Measurements from ENCODE around the gene PLEKHA8.

- TF ChIP-seq, protein P1, sequence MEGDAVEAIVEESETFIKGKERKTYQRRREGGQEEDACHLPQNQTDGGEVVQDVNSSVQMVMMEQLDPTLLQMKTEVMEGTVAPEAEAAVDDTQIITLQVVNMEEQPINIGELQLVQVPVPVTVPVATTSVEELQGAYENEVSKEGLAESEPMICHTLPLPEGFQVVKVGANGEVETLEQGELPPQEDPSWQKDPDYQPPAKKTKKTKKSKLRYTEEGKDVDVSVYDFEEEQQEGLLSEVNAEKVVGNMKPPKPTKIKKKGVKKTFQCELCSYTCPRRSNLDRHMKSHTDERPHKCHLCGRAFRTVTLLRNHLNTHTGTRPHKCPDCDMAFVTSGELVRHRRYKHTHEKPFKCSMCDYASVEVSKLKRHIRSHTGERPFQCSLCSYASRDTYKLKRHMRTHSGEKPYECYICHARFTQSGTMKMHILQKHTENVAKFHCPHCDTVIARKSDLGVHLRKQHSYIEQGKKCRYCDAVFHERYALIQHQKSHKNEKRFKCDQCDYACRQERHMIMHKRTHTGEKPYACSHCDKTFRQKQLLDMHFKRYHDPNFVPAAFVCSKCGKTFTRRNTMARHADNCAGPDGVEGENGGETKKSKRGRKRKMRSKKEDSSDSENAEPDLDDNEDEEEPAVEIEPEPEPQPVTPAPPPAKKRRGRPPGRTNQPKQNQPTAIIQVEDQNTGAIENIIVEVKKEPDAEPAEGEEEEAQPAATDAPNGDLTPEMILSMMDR (IDR thresholded peaks at IDR 0.05; ENCODE audit: control extremely low read depth in 1 of 3, insufficient read depth in 1 of 3, low read depth in 1 of 3, low read length in 3 of 3) = no peak
- no peak for TF ChIP-seq RFX5 (IDR thresholded peaks at IDR 0.05; ENCODE audit: borderline replicate concordance, low read depth, low read length)
These were observed 150.7 kb downstream of the PLEKHA8 start for GRCh38 chr7:30178748-30179436.
